LNCAP (cell line): ENCODE measurements around the gene RLN3.

Source experiments
- TF ChIP-seq, protein P1 (sequence below): fragments of 450-650 bp; IDR thresholded peaks from 2 replicates; pipeline ENCODE4 v1.5.1; 2017; ENCODE audit warnings: mild to moderate bottlenecking

RLN3 gene

GRCh38 chr19:14004619-14005348, 23.2 kb upstream of the RLN3 start:
- TF ChIP-seq, protein P1, sequence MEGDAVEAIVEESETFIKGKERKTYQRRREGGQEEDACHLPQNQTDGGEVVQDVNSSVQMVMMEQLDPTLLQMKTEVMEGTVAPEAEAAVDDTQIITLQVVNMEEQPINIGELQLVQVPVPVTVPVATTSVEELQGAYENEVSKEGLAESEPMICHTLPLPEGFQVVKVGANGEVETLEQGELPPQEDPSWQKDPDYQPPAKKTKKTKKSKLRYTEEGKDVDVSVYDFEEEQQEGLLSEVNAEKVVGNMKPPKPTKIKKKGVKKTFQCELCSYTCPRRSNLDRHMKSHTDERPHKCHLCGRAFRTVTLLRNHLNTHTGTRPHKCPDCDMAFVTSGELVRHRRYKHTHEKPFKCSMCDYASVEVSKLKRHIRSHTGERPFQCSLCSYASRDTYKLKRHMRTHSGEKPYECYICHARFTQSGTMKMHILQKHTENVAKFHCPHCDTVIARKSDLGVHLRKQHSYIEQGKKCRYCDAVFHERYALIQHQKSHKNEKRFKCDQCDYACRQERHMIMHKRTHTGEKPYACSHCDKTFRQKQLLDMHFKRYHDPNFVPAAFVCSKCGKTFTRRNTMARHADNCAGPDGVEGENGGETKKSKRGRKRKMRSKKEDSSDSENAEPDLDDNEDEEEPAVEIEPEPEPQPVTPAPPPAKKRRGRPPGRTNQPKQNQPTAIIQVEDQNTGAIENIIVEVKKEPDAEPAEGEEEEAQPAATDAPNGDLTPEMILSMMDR = no peak

DNA sequence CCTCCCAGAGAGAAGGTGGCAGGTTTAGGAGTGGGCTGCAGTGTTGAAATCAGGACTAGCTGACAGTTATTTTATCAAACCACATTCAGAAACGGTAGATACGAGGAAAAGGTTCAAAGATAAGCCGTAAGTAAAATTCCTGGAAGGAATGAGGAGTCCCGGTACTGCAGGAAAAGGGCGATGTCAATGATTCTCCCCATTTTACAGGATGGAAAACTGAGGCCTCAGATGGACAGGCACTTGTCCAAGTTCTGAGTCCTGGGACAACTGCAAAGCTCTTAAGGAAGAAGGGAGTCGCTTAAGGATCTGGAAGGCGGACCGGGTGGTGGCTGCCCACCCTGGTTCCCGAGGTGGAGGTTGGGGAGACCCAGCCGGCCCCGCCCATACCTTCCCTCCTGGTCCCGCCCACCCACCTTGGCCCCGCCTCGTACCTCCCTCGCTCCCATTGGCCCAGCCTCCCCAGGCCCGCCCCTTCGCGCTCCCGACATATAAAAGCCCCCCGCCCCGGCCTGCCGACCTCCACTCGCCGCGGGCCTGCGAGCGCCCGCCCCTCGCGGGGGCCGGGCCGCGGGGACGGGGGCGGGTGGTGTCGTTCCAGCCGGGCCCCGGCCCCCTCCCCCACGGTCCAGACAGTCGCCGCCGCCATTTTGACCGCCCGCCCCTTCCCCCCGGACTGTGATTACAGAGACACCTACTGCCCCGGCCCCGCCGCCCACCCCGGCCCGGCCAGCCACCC, 22.4 kb upstream of the RLN3 start:
- TF ChIP-seq, protein P1 = no peak

DNA sequence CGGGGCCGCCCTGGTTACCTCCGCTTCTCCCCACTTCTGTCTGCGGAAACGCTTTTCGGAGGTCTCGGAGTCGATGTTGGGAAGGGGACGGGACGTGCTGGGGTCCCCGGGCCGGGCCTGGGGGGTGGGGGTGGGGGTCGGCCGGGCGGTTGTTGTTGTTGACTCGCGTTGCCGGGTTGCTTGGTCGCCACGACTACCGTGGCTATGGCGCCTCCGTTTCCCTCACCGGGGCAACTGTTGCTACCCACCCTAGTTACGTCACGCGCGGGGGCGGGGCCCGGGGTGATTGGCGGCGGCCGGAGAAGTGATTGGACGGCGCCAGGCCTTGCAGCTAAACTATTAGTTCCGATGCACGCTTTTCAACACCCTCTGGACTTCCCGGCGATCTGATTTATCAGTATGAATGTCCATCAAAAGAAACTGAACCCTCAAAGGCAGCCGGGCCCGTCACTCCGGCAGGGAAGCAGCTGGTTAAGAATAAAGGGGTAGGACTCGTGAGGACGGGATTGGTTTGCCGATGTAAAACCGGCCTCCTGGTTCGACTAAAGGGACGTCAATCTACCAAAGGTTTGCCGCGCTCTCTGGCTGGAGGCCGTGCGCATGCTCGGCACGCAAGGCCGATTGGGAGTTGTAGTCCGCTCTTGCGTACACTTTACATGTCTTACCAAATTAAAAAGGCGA, 21.7 kb upstream of the RLN3 start, which contains the start of gene RFX1:
Gene RFX1 (minus strand): TSS at position 236 of the 681 bp plus-strand sequence. CDS start 12,477 bp downstream, outside the sequence.
- TF ChIP-seq, protein P1 = no peak

GRCh38 chr19:14006766-14007562, 21.0 kb upstream of the RLN3 start:
- TF ChIP-seq, protein P1 = no peak

- TF ChIP-seq, protein P1 = no peak
Measured at GRCh38 chr19:14012378-14012915, 15.5 kb upstream of the RLN3 start.

DNA sequence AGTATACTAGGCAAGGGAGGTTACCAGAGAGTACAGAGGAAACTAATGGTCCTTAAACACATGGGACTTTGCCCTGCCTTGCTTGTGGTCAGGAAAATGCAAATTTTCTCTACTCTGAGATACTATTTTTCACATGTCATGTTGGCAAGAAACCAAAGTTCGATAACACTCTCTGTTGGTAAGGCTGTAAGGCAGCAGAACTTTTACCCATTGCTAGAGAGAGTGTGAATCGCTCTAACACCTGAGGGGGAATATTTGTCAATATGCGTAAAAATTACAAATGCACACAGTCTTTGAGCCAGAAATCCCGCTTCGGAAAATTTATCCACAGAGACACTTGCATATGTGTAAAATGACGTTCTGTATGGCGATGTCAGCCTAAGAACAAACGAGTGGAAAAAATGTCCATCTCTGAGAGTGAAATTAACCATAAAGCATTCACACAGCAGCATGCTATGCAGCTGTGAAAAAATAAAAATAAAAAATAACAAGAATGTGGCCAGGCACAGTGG, 12.4 kb upstream of the RLN3 start:
- TF ChIP-seq, protein P1 = no peak
